ENCODE measurements around the gene GNA12. TPM values are rescaled to one million over a fixed set of nuclear protein-coding genes. Genes with fewer than 3 reads are reported as not detected.

GNA12 gene
- total and polyA plus RNA-seq, 9 of the 15 experiments (the other 6 are each of a cell fraction or from before 2014, with no cell fraction given) = 0.65 to 32.7 (median 9.6) TPM

- WGBS (ENCODE audit: insufficient coverage, low coverage, missing lambda C conversion rate) = 82% methylated on average over 16 of the region's 16 CpGs
- CTCF ChIA-PET (ENCODE audit: low intra/inter-chr PET ratio) = no interaction called here
- Histone ChIP-seq H3K9me1 (ENCODE audit: control insufficient read depth, insufficient read depth, low read length) (no peaks in the 10 kb centered on the region), H3K9ac (ENCODE audit: insufficient read depth in 1 of 2, low read depth in 2 of 2, low read length in 2 of 2) (no peak overlapping the region), H3K36me3 (ENCODE audit: control insufficient read depth, insufficient read depth, low read length) (no peaks in the 10 kb centered on the region), H4K20me1 (replicated peaks; ENCODE audit: control insufficient read depth, insufficient read depth, low read length) (peaks cover 8% of the 10 kb centered on the region; the same call in 1 of the 2 replicates), H3K9me3 (replicated peaks; ENCODE audit: control insufficient read depth, insufficient read depth, low read depth, low read length) (no peaks in the 10 kb centered on the region), H2AFZ (ENCODE audit: low read depth, low read length) (no peak overlapping the region), H3K4me3 (no peak overlapping the region), H3K79me2 (ENCODE audit: control insufficient read depth, insufficient read depth, low read length) (peaks cover 21% of the 10 kb centered on the region), H3K27ac (ENCODE audit: extremely low read depth, low read depth, low read length) (no peak overlapping the region), H3K4me1 (replicated peaks in 1 of 2; ENCODE audit: control insufficient read depth in 2 of 2, insufficient read depth in 2 of 2, low read length in 2 of 2) (peaks cover 0 to 17% of the 10 kb centered on the region in 2 experiments; a peak in 3 of 5 replicates), H3K4me2 (ENCODE audit: insufficient read depth, low read length) (no peak overlapping the region), H3K27me3 (ENCODE audit: control insufficient read depth in 2 of 2, insufficient read depth in 2 of 2, low read length in 2 of 2) (no peaks in the 10 kb centered on the region)
- DNase-seq (ENCODE audit: extremely low read depth in 1 of 4, low spot score in 3 of 4) (no peak), FAIRE-seq (no peak), ATAC-seq (no peak)
- in situ Hi-C loops (cut with MboI) (no loop called here), intact Hi-C loops (cut with micrococcal nuclease) (no loop called here)
- BruUV-seq (replicated peaks) = no TSS peak
- POLR2A ChIA-PET = no interaction called here
- no peak for TF ChIP-seq GABPB2 (CRISPR knock-in tag; conservative IDR thresholded peaks at IDR 0.05)
- TF ChIP-seq ATF2 (CRISPR knock-in tag; IDR thresholded peaks at IDR 0.05) = no peak
- TF ChIP-seq ARID3A (IDR thresholded peaks at IDR 0.05; ENCODE audit: borderline replicate concordance, low read depth, low read length) = no peak
- no peak for TF ChIP-seq NR0B1 (IDR thresholded peaks at IDR 0.05; ENCODE audit: partially characterized antibody)
- TF ChIP-seq RBBP5 (IDR thresholded peaks at IDR 0.05; ENCODE audit: borderline replicate concordance, insufficient read depth, low read length, poor library complexity, severe bottlenecking) = no peak
- no peak for TF ChIP-seq EHMT2 (IDR thresholded peaks at IDR 0.05)
- no peak for TF ChIP-seq HNRNPK (IDR thresholded peaks at IDR 0.05; ENCODE audit: low read depth, low read length, poor library complexity, severe bottlenecking)
- no peak for TF ChIP-seq PATZ1 (CRISPR knock-in tag; IDR thresholded peaks at IDR 0.05; ENCODE audit: borderline replicate concordance)
- no peak for TF ChIP-seq FOXK2 (conservative IDR thresholded peaks at IDR 0.05 in 1 of 2, IDR thresholded peaks at IDR 0.05 in 1 of 2; ENCODE audit: low read depth in 2 of 2)
- no peak for TF ChIP-seq PCBP2 (IDR thresholded peaks at IDR 0.05; ENCODE audit: low read depth, low read length, poor library complexity, severe bottlenecking)
- no peak for TF ChIP-seq STAT6 (CRISPR knock-in tag; IDR thresholded peaks at IDR 0.05)
- TF ChIP-seq NR2F6 (CRISPR knock-in tag; IDR thresholded peaks at IDR 0.05) = no peak
- no peak for TF ChIP-seq ARHGAP35 (IDR thresholded peaks at IDR 0.05; ENCODE audit: partially characterized antibody)
These were observed 28.2 kb downstream of the GNA12 start for GRCh38 chr7:2815875-2816245.

Measured in K562 (cell line).